GM23338 (cell line): ENCODE results near the gene CAMKK2.

ENCODE experiments used
- EZH2 ChIP-seq: fragments of 200-600 bp; sonication (generic); IDR thresholded peaks from one replicate; pipeline ENCODE4 v1.8.0; 2017; ENCODE audit warnings: antibody characterized with exemption, mild to moderate bottlenecking, low read depth; ENCODE audit not compliant: unreplicated experiment
- POLR2AphosphoS5 ChIP-seq: IDR thresholded peaks from 2 replicates; pipeline ENCODE4 v1.6.1; 2016; ENCODE audit warnings: antibody characterized with exemption, low read depth
- TF ChIP-seq, protein P1 (sequence below), 2 experiments: fragments of 200-600 bp in 1 of 2; sonication (generic) in 1 of 2; conservative IDR thresholded peaks; 2 replicates each; pipeline versions ENCODE4 v1.5.1 to v1.6.1; 2016 to 2017; ENCODE audit warnings: antibody characterized with exemption in 2 of 2, low read depth in 2 of 2, mild to moderate bottlenecking in 2 of 2, moderate library complexity in 1 of 2

DNA sequence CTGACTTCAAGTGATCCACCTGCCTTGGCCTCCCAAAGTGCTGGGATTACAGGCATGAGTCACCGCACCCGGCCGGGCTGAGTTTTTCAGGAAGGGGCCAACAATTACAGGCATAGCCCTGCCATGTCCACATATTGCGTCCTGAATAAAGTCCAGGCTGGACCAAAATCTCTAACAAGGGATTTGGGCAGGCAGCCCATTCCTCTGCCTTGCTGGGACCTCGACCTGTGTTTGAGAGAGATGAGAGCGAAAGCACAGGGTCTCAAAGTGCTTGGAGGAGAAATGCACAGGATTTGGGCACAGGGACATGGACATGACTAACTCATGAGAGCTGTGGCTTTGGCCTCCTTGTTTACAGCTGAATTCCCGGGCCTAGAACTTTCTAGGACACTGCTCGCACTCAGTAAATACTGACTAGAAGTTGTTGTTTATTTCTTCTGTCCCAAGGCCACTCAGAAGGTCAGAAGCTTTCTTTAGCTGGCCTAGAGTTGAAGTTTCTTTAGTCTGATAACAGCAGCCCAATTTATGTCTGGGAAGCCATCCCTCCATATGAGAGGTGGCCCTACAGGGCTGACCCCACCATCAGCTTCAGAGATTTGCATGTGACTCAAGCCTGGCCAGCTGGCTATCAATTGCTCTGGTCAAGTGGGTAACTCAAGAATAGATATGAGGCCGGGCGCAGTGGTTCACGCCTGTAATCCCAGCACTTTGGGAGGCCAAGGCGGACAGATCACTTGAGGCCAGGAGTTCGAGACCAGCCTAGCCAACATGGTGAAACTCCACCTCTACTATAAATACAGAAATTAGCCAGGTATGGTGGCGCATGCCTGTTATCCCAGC lies 11.7 kb downstream of the CAMKK2 start:
- TF ChIP-seq, protein P1, sequence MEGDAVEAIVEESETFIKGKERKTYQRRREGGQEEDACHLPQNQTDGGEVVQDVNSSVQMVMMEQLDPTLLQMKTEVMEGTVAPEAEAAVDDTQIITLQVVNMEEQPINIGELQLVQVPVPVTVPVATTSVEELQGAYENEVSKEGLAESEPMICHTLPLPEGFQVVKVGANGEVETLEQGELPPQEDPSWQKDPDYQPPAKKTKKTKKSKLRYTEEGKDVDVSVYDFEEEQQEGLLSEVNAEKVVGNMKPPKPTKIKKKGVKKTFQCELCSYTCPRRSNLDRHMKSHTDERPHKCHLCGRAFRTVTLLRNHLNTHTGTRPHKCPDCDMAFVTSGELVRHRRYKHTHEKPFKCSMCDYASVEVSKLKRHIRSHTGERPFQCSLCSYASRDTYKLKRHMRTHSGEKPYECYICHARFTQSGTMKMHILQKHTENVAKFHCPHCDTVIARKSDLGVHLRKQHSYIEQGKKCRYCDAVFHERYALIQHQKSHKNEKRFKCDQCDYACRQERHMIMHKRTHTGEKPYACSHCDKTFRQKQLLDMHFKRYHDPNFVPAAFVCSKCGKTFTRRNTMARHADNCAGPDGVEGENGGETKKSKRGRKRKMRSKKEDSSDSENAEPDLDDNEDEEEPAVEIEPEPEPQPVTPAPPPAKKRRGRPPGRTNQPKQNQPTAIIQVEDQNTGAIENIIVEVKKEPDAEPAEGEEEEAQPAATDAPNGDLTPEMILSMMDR (conservative IDR thresholded peaks at IDR 0.05; ENCODE audit: low read depth in 2 of 2), result no peak
- TF ChIP-seq EZH2 (no peak), POLR2AphosphoS5 (no peak)
